DLD1 (cell line): ENCODE data around the gene IKZF1.
"Not testable (repeated sequence)": the region's sequence is repeated elsewhere in the genome, so short reads cannot be mapped to it uniquely, and the experiment has no call there.

Experiments used
- in situ Hi-C: cut with HindIII; loops from 2 replicates; pipeline ENCODE4 v1.10.0; 2017; ENCODE audit warnings: low sequenced_read_pairs

Gene IKZF1

GRCh38 chr7:50332241-50333165 is 28.0 kb downstream of the IKZF1 start:
- in situ Hi-C loops = no loop called here

GRCh38 chr7:50333221-50333651 is 28.7 kb downstream of the IKZF1 start:
- in situ Hi-C loops = no loop called here

- in situ Hi-C loops = no loop called here
Observed at GRCh38 chr7:50334341-50334994, 30.0 kb downstream of the IKZF1 start.

DNA sequence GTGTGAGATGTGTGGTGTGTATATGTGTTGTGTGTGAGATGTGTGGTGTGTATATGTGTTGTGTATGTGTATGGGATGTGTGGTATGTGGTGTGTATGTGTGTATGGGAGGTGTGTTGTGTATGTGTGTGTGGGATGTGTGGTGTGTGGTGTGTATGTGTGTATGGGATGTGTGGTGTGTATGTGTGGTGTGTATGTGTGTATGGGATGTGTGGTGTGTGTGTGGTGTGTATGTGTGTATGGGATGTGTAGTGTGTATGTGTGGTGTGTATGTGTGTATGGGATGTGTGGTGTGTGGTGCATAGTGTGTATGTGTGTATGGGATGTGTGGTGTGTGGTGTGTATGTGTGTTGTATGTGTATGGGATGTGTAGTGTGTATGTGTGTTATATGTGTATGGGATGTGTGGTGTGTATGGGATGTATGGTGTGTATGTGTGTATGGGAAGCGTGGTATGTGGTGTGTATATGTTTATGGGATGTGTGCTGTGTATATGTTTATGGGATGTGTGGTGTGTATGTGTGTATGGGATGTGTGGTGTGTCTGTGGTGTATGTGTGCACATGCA is 30.8 kb downstream of the IKZF1 start:
- in situ Hi-C loops = no loop called here

- in situ Hi-C loops = no loop called here
Observed at GRCh38 chr7:50335795-50336754, 31.6 kb downstream of the IKZF1 start.

- in situ Hi-C loops = no loop called here
Observed at GRCh38 chr7:50336894-50337703, 32.6 kb downstream of the IKZF1 start.

- in situ Hi-C loops = not testable (repeated sequence)
Observed at GRCh38 chr7:50339472-50339871, 35.0 kb downstream of the IKZF1 start.

GRCh38 chr7:50339990-50340500 is 35.5 kb downstream of the IKZF1 start:
- in situ Hi-C loops = no loop called here

- in situ Hi-C loops = no loop called here
Observed at GRCh38 chr7:50341724-50342123, 37.2 kb downstream of the IKZF1 start.

GRCh38 chr7:50342616-50343114 is 38.1 kb downstream of the IKZF1 start:
- in situ Hi-C loops = no loop called here

DNA sequence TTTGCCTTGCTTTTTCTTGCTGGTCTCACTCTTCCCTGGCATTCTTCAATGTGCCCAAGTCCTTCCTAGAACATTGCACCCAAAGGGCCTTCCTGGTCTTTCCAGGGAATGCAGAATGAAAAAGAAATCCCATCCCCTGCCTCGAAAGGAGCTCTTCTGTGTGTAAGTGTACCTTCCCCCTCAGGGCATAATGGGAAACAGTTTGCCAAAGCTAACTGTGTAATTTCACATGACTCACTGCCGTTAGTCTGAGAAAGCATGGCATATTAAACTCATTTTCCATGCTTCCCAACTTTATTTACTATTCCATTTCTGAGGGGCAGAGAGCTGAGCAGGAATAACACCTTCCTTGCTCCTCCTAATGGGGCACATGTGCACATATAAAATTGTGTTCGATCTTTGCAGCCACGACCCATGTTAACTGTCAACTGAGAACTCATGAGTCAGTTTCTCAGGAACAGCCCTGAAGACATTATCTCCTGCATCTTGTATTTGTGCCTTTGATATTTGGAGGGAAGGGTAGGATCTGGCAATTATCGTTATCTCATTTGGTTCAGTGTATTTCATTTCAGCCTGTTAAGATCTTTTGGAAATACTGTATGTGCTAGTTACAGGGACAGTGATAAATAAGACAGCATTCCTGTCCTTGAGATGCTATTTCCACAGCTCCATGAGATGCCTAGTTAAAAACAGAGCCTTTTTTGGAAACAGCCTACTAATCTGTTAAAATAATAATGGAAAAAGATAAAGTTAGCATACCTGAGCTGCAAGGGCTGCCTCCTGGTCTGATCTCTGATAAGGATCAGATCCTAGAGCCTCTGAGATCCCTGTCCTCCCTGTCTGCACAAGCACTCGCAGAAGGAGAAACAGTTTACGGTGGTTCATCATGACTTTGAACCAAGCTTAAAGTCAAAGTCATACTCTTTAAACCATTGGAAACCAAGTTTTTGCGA is 42.3 kb downstream of the IKZF1 start:
- in situ Hi-C loops = no loop called here

GRCh38 chr7:50347693-50348092 is 43.2 kb downstream of the IKZF1 start:
- in situ Hi-C loops = no loop called here

GRCh38 chr7:50348469-50349162 is 44.1 kb downstream of the IKZF1 start:
- in situ Hi-C loops = no loop called here

GRCh38 chr7:50349399-50349798 is 44.9 kb downstream of the IKZF1 start:
- in situ Hi-C loops = no loop called here

DNA sequence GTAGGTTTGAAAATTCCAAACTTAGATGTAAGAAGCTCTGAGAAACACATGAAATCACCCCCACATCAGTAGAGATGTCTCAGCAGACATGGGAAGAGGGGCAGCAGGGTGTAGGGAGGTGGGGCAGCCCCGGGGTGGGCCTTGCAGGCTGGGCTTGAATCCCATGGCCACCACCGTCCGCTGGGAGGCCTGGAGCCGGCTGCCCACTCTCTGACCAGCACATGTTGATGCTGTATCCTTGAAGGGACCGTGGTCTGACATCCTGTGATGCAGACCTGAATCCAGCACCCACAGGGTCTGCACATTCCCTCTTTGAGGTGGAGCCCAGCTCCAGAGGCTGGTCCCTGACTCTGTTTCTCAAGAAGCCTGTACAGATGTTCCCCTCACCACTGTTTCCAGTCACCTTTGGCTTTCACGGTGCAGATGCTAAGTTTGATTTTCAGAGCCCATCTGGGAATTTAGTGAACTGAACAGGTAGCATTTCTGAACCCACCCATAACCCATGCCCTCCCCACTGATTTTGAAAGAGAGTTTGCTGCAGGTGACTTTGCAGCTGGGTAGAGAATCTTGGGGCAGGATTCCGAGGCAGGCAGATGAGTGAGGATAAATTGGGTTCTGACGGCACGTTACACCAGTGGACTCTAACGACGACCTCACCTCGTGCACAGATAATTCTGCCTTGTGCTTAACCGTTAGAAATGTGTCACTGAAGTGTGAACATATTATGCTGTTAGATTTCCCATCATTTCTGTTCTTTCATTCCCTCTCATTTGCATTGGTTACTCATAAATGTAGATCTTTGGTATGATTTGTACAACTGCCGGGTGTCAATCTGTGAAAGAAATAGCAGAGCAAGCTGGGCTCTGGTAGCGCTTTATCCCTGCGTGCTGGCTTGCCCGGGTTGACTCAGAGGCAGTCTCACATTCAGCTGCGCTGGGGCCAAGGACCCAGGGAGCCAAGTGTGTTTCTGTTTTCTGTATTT is 45.7 kb downstream of the IKZF1 start:
- in situ Hi-C loops = no loop called here

DNA sequence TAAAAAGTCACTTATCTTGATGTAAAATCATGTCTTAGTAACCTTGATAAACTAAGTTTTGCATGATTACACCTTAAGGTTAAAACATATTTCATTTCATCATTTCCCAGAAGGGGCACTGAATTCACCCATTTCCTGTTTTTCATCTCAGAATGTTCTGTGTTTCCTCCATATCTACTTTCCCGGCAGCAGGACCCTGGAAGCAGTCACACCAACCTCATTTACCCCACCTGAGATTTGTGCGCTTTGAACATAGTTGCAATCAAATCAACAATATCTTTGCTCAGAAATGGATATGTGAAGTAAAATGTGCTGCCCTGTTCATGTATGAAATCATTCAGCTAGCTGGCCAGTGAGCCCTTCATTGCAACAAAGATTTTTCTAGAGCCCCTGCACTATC is 46.8 kb downstream of the IKZF1 start:
- in situ Hi-C loops = no loop called here

DNA sequence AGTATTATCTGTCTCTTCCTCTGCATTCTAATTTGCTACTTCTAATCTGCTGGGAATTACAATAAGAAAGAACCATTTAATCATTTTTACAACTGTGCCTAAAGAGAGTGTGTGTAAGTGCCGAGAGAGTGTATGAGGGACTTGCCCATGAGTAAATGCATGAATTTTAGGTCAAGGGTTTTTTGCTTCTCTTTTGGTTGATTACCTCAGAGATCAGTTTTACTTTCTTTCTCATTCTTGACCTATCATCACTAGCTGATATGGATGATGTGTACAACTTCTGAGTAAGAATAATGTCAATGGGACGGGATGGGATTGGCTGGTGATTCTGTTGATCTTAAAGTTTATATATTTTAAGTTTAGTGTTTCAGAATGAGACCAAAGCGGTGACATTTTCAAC is 47.8 kb downstream of the IKZF1 start:
- in situ Hi-C loops = no loop called here
